Measurements from ENCODE around the gene RBM17.
A peak's percentile ranks its signal among the peaks of the same experiment; 100 is the strongest.

RBM17 gene

GRCh38 chr10:6108072-6108471 is 19.2 kb downstream of the RBM17 start:
- no peak for DNase-seq (ENCODE audit: extremely low read depth, low read depth)
- TF ChIP-seq, protein P1, sequence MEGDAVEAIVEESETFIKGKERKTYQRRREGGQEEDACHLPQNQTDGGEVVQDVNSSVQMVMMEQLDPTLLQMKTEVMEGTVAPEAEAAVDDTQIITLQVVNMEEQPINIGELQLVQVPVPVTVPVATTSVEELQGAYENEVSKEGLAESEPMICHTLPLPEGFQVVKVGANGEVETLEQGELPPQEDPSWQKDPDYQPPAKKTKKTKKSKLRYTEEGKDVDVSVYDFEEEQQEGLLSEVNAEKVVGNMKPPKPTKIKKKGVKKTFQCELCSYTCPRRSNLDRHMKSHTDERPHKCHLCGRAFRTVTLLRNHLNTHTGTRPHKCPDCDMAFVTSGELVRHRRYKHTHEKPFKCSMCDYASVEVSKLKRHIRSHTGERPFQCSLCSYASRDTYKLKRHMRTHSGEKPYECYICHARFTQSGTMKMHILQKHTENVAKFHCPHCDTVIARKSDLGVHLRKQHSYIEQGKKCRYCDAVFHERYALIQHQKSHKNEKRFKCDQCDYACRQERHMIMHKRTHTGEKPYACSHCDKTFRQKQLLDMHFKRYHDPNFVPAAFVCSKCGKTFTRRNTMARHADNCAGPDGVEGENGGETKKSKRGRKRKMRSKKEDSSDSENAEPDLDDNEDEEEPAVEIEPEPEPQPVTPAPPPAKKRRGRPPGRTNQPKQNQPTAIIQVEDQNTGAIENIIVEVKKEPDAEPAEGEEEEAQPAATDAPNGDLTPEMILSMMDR (IDR thresholded peaks at IDR 0.05; ENCODE audit: low read depth, low read length): no peak

GRCh38 chr10:6108631-6109443 is 20.0 kb downstream of the RBM17 start:
- DNase-seq (ENCODE audit: extremely low read depth, low read depth): no peak
- TF ChIP-seq, protein P1 (IDR thresholded peaks at IDR 0.05; ENCODE audit: low read depth, low read length): peak; percentile 56

DNA sequence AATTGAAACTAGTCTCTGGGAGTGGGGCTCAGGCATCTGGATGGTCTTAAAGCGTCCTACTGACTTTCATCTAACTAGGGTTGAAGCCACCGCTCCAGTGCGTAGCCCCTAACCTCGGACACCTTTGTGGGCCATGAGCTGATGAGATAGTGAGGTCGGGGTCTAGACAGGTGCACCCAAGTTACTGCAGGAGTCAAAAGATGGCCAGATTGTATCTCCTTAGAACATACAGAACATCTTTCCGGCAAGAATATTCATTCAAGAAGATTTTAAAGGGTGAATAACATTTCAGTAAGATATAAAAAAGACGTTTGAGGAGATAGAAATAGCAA is 20.6 kb downstream of the RBM17 start:
- DNase-seq (ENCODE audit: extremely low read depth, low read depth): no peak
- TF ChIP-seq, protein P1 (IDR thresholded peaks at IDR 0.05; ENCODE audit: low read depth, low read length): no peak

- TF ChIP-seq, protein P1 (IDR thresholded peaks at IDR 0.05; ENCODE audit: low read depth, low read length): no peak
- no peak for DNase-seq (ENCODE audit: extremely low read depth, low read depth)
Observed at GRCh38 chr10:6110136-6110535, 21.3 kb downstream of the RBM17 start.

- TF ChIP-seq, protein P1 (IDR thresholded peaks at IDR 0.05; ENCODE audit: low read depth, low read length): no peak
- DNase-seq (ENCODE audit: extremely low read depth, low read depth): no peak
Observed at GRCh38 chr10:6112893-6113292, 24.1 kb downstream of the RBM17 start.

DNA sequence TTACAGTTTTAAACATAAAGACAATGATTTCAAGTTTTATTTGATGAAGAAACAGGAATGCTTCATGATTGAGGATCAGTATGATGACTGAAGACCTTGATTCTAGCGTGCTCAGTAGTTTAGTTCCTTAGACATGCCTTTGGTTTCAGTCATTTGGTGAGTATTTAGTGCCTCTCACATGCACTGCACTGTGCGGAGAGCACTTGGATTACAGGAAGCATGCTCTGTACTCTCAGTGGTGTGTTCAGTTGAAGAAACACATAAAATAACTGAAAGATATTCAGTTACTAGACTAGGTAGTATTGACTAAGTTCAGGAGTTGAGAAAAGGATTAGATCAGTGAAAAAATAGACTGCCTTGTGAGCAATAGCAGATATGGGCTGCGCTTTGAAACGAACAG is 25.5 kb downstream of the RBM17 start:
- TF ChIP-seq, protein P1 (IDR thresholded peaks at IDR 0.05; ENCODE audit: low read depth, low read length): no peak
- no peak for DNase-seq (ENCODE audit: extremely low read depth, low read depth)

- DNase-seq (ENCODE audit: extremely low read depth, low read depth): peak; percentile 62
Observed at GRCh38 chr10:6114805-6115341, 26.0 kb downstream of the RBM17 start.

More at GRCh38 chr10:6114805-6115341, 26.0 kb downstream of the RBM17 start:
- TF ChIP-seq, protein P1 (IDR thresholded peaks at IDR 0.05; ENCODE audit: low read depth, low read length): peak; percentile 4; the same call in 1 of the 2 replicates
